Femur (tissue), 1 donor: ENCODE data around the gene CBR4.
"Not testable (repeated sequence)": the region's sequence is repeated elsewhere in the genome, so short reads cannot be mapped to it uniquely, and the experiment has no call there.

Source experiments
- DNase-seq: peaks from one replicate; pipeline ENCODE4 v3.0.0-alpha.2; 2017

CBR4 gene

GRCh38 chr4:168992952-168993482, 17.0 kb downstream of the CBR4 start:
- DNase-seq = not testable (repeated sequence)

DNA sequence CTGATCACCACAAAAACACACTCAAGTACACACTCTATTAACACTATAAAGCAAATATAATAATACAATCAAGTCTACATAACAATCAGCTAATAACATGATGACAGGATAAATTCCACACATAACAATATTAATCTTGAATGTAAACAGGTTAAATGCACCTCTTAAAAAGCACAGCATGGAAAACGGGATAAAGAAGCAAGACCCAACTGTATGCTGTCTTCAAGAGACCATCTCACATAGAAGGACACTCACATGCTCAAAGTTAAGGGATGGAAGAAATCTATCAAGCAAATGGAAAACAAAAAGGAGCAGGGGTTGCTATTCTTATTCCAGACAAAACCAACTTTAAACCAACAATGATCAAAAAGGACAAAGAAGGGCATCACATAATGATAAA, 28.1 kb downstream of the CBR4 start:
- DNase-seq = no peak

DNA sequence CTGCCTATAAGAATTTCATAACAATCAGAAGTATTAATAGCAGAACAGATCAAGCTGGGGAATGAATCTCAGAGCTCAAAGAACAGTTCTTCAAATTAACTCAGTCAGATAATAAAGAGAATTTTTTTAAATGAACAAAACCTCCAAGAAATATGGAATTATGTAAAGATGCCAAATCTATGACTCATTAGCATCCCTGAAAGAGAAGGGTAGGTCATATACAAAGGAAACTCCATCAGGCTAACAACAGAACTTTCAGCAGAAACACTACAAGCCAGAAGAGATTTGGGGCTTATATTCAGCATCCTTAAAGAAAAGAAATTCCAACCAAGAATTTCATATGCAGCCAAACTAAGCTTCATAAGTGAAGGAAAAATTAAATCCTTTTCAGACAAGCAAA, 28.6 kb downstream of the CBR4 start:
- DNase-seq = no peak

DNA sequence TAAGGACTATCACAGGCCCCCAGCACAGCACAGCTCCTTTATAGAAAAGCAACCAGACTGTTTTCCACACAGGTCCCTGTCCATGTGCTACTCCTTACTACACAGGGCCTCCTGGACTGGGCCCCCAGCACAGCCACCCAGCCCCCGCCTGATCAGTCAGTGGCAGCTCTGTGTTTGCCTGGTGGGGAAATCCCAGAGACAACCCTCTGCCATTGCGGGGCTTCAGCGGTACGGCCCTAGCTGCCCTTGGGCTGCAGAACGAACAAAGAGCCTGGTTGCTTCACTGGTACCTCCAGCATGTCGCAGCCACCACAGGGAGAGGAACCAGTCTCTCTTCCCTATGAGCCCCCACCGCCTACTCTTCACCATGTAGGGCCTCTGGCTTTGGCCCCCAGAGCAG, 30.7 kb downstream of the CBR4 start:
- no peak for DNase-seq

GRCh38 chr4:168978001-168978700, 31.9 kb downstream of the CBR4 start:
- no peak for DNase-seq

- DNase-seq = no peak
These were observed 37.5 kb downstream of the CBR4 start for GRCh38 chr4:168972596-168972995.

GRCh38 chr4:168960716-168961115, 49.3 kb downstream of the CBR4 start:
- DNase-seq = no peak

DNA sequence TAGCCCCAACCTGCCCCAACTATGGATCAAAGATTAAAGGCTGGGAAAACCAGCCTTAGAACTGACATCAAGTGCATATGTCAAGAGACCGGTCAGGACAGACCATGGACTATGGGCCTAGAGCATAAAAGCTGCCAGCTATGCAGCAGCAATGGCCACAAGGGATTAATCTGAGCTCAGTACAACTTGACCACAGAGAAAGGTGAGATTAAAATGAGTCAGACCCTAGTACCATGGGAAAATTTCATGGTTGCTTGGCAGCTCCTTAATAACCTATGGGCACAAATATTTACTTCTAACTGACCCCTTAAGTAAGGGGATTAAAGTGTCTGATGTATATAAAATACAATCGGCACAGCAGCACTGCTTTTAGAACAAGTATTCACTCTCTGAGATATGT, 54.4 kb downstream of the CBR4 start:
- no peak for DNase-seq

GRCh38 chr4:168952821-168953246, 57.2 kb downstream of the CBR4 start:
- peak; percentile 31 for DNase-seq

DNA sequence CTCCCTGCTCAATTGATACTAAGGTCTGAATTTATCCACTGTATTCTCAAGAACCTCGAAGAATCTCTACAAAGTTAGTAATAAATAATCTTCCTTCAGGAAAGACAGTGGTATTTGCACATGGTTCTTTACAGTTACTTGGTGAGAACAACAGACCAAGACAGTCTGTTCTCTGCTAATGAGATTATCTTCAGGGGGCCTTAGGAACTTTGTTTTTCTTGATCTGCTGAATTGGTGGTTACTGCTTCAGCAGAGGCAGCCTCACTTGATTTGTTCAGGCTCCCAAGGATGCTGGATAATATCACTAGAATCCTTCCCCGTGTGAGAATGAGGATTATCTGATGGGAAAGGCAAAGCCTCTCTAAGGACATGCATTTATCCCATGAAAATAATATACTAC, 64.8 kb downstream of the CBR4 start:
- no peak for DNase-seq

GRCh38 chr4:168942985-168943384, 67.1 kb downstream of the CBR4 start:
- DNase-seq = no peak
